Posterior cingulate gyrus (tissue), 11 donors: ENCODE data around the gene MAOB.
"Not testable (repeated sequence)": the region's sequence is repeated elsewhere in the genome, so short reads cannot be mapped to it uniquely, and the experiment has no call there.

ENCODE experiments used
- DNase-seq, 10 donors: peaks; one replicate each; pipeline versions ENCODE4 v3.0.0 to v3.0.0-alpha.2; 2020 to 2021; ENCODE audit warnings: mixed read lengths in 3 of 10
- intact Hi-C: fragments of 100-400 bp; cut with DNase I; formaldehyde crosslinking; loops from one replicate; pipeline ENCODE4 v1.15.1; 2023

The MAOB gene

DNA sequence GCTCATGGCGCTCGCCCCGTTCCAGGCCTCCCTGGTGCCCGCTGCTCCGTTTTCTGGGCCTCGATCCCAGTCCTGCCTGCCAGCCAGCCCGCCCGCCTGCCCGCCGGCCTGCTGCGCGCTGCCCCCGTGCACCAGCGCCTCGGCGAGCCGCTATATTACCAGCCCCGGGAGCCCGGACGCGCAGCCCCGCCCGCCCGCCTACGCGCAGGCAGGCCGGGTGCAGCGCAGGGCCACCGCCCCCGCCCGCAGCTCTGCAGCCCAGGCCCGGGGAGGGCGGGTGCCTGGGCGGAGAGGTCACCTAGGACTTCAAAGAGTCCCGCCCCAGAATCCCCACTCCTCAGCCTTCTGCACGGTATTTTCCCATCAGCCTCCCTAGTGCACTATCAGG is at the start of gene MAOB:
Gene MAOB (minus strand): TSS at position 157 of the 388 bp plus-strand sequence. CDS start 151 bp downstream, at position 6.
- DNase-seq, result peak in 8 of 10 donors; percentile 23 to 92 (median 44)
- intact Hi-C loops, result no loop called here

- DNase-seq, intact Hi-C loops: not testable (repeated sequence)
These were observed 39.8 kb upstream of the MAOB start for GRCh38 chrX:43922032-43922431.

- intact Hi-C loops, result not testable (repeated sequence)
These were observed 28.5 kb upstream of the MAOB start for GRCh38 chrX:43910772-43911171.

GRCh38 chrX:43910012-43910411 is 27.8 kb upstream of the MAOB start:
- DNase-seq, result no peak
- intact Hi-C loops, result no loop called here

More at GRCh38 chrX:43910772-43911171, 28.5 kb upstream of the MAOB start:
- DNase-seq, result not testable (repeated sequence)

GRCh38 chrX:43909141-43909540 is 26.9 kb upstream of the MAOB start:
- intact Hi-C loops, result no loop called here
- no peak for DNase-seq

DNA sequence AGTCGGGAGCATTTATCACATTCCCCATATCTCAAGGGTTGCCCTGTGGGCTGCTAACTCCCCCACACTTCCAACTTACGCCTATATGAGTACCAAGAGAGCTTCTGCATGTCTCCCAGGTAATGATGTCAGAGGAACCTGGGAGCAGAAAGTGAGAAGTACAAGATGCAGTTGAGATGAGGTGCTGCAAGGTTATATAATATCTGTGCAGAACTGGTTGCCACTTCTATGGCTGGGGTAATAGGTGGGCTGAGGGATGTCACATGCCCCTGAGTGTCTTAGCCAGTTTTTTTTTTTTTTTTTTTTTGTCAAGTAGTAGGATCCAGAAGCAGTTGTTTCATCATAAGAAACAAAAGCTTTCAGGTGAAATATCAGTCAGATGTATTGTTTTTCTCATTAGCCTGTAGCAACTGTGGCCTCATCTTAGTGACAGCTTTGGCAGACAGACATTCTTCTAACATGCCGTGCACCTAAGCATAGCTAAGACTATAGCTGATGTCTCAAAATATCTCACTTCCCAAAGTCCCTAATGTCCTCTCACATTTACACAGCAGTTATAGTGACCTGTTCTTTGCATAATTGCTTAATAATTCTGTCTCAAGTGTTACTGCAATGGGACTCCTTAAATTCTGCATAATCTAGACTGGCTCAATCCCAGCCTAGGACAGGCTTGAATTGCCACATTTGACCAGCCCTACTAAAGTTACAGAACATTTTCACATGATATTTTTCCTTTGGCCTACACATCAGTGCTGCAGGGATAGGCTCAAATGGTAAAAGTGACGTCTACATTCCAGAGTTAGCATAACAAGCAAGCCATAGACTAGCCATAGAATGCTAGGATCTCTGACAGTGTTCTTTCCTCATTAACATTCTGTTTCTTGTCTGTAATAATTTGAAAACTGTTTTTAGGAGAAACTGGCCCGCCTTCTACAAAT is 17.9 kb upstream of the MAOB start:
- intact Hi-C loops, result no loop called here
- DNase-seq, result no peak

DNA sequence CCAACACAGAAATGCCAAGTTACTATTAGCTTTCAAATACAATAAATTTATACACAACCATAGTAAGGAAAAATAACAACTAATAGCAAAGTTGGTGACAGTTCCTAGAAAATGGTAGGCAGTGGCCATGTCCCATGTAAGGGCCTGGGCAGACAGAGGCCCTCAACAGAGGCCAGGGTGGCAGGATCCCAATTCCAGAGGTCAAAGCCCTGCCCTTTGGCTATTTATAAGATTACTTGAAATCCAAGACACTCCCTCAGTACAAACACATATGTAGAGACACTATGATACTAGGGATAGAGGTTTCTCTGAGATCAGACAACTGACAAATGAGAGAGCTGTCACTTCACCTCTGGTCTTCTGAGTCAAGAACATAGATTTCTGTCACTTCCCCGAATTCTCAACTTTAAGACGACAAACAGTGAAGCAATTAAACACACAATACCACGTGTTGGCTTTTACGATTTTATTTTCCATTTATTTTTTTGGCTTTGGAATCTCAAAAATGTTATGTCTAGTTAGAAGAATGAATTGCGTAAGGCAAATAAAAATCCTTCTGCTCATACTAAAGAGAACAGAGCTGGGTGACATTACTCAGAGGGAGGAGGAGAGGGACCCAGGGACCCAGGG is 16.3 kb upstream of the MAOB start:
- intact Hi-C loops, result no loop called here

GRCh38 chrX:43897290-43897689 is 15.0 kb upstream of the MAOB start:
- intact Hi-C loops, result no loop called here
- DNase-seq, result no peak

More for the DNA sequence above, 16.3 kb upstream of the MAOB start:
- peak in 1 of 10 donors; percentile 49 for DNase-seq

- intact Hi-C loops, result no loop called here
These were observed 10.2 kb upstream of the MAOB start for GRCh38 chrX:43892336-43892870.

GRCh38 chrX:43885617-43886016 is 3.4 kb upstream of the MAOB start:
- DNase-seq, result no peak
- intact Hi-C loops, result no loop called here

More at GRCh38 chrX:43892336-43892870, 10.2 kb upstream of the MAOB start:
- no peak for DNase-seq

DNA sequence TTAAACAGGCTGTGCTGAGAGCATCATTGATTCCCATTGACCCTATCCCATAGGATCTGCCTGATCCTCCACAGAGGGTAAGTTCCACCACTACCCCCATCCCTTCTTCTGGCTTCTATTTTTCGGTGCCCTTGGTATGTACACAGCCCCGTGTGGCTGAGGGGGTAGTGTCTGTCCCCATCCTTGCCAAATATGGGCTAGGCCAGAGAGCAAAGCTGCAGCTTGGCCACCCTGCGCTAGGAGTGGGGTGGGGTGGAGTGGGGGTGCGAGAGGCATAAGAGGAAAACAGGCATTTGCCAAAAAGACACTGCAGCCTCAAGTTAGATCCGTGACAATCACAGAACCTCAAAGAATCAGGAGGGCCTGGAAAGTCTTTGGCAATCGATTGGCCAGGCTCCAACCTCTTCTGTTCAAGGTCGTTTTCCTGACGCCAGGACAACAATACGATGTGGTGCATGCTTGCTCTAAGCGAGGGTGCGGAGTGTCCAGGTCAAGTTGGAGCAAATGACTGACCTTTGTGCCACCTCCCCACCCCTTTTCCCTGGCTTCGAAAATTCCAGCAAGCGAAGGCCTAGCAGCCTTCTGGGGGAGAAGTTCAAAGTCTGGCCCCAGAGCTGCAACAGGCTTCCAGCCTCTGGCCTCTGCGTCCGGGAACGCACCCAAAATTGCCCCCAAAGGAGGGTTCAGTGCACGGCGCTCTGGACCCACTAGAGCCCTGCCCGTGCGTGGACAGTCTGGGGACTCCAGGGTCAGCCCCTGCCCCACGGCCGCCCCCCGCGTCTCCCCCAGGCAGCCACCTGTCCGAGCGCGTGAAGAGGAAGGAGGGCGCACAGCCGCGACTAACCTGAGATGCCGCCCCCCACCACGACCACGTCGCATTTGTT is 598 bp downstream of the MAOB start:
- intact Hi-C loops, result no loop called here
- DNase-seq, result no peak

DNA sequence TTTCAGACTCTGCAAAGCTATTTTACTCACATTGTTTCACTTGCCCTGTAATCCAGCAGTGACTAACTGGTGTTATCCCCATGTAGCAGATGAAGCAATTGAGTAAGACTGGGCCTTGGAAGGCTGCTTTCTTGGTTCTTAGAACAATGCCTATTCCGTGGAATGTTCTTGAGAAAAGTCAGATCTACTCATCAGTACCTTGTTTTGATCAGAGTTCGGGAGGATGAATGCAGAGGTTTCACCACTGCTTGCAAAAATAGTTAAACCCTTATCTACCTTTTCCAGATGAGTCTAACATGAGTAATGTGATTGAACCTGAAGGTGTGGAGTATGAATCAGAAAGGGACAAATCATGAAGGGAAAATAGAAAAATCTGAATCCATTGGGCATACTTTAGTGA is 1.8 kb downstream of the MAOB start:
- no peak for DNase-seq
- intact Hi-C loops, result no loop called here

DNA sequence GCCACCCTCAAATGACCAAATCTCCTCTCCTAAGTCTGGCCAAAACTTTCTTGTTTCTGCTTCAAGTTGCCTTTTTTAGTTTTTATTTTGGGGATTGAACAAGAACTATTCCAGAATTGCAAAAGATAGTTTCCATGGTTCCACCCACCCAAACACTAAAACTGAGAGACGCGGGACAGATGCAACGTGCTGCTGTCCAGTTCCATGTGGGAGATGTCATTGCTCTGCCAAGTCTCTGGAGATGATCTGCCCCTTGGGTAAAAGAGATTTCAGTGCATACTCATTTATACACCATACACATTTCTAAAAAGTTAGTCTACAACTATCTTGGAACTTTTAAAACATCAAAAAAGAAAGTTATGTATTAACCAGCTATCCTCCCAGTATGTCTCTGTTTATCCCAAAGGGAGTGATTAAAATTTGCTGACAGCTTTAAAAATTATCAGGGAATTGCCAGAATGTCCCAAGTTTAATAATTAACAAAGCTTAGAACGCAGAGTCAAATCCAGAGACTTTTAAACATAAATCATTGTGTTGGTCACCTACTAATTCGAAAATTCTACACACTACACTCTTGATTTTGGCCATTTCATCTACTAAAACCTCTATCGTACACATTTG is 3.2 kb downstream of the MAOB start:
- intact Hi-C loops, result no loop called here
- no peak for DNase-seq

- DNase-seq, result no peak
- intact Hi-C loops, result no loop called here
These were observed 5.6 kb downstream of the MAOB start for GRCh38 chrX:43876680-43877079.

DNA sequence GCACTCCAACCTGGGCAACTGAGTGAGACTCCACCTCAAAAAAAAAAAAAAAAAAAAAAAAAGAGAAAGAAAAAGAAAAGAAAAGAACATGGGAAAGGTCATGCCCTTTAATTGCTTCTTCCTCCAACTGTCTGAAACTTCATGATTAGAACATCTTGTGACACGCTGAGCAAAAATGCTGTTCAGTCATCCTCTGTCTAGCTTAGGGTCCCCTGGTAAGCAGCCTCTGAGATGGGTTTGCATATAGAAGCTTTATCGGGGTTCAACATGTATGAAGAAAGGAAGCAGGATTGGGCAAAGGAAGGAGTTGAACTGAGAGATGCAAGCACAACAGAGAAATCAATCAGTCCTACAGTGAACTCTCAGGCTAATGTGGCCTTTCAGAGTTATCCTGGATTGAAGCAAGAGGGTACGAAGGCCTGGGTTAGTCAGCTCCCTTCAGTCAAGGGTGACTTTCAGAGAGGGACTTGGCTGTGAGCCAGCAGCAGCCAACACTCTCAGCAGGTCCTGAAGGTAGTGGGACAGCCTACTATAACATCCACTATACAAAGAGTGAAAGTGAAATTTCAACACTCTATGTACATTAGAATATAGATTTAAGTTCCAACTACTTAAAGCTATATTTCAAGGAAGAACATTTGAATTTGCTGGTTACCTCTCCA is 11.4 kb downstream of the MAOB start:
- intact Hi-C loops, result no loop called here
- no peak for DNase-seq

DNA sequence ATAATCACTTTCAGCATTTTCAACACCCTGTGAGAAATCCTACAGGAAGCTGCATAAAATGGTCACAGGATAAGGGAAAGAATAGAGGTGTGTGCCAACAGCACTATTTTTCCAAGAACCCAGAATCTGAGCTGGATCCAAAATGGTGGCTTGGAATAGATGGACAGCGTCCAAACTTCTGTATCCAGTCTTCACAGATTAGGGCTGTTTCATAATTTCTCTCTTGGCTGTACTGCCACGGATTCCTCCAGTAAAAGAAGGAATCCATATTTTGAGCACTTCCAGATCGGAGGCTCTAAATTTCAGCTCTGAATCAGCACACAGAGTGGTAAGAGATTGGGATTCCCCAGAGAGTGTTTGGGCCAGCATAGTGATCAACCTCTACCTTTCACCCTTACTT is 12.2 kb downstream of the MAOB start:
- no peak for DNase-seq
- intact Hi-C loops, result no loop called here

GRCh38 chrX:43868791-43869190 is 13.5 kb downstream of the MAOB start:
- intact Hi-C loops, result no loop called here
- DNase-seq, result no peak

DNA sequence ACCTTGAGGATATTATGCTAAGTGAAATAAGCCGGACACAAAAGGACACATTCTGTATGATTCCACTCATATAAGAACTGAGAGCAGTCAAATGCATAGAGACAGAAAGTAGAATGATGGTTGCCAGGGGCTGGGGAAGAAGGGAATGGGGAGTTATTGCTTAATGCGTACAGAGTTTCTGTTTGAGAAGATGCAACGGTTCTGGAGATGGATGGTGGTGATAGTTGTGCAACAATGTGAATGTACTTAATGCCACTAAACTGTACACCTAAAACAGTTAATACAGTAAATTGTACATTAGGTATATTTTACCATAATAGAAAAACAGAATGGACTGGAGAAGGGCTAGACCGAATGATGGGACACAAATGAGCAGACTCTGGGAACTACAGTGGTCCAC is 15.8 kb downstream of the MAOB start:
- no peak for DNase-seq
- intact Hi-C loops, result no loop called here

- intact Hi-C loops, result no loop called here
- no peak for DNase-seq
These were observed 16.5 kb downstream of the MAOB start for GRCh38 chrX:43865791-43866190.
